PC-3 (cell line): Measurements from ENCODE around the gene ADCY2. TPM values are rescaled to one million over a fixed set of nuclear protein-coding genes. Genes with fewer than 3 reads are reported as not detected.

ENCODE experiments used
- ATAC-seq: fragments of 200-7000 bp; cut with Tn5 transposase; 2 replicates; pipeline ENCODE4 v1.9.1; 2020; ENCODE audit warnings: mild to moderate bottlenecking, moderate library complexity
- BruUV-seq: library from RNA; stranded (reverse); fragments of 400-500 nt; replicated peaks from 2 replicates; lab custom pipeline; 2021; lab: Mats Ljungman, UMichigan
- CTCF ChIA-PET: fragments of 300-600 bp; sonication (Branson Sonifier 250); formaldehyde crosslinking; loops from one replicate; lab custom pipeline; 2022; ENCODE audit warnings: antibody characterized with exemption; lab: Charles Lee
- POLR2A ChIA-PET: fragments of 300-600 bp; sonication (Branson Sonifier 250); formaldehyde crosslinking; loops from one replicate; lab custom pipeline; 2022; ENCODE audit warnings: antibody characterized with exemption; ENCODE audit not compliant: unreplicated experiment; lab: Charles Lee
- DNase-seq: peaks from one replicate; pipeline ENCODE4 v3.0.0-alpha.2; 2015
- H2AFZ ChIP-seq: fragments of 300-600 bp; sonication (generic); 2 replicates; pipeline ENCODE4 v1.6.0; 2016; ENCODE audit warnings: antibody characterized with exemption, low read length
- H3F3A ChIP-seq: fragments of 300-600 bp; sonication (generic); one replicate; pipeline ENCODE4 v1.6.0; 2017; ENCODE audit warnings: antibody characterized with exemption, low read length, control low read depth, mild to moderate bottlenecking; ENCODE audit not compliant: unreplicated experiment
- H3K27ac ChIP-seq: fragments of 300-600 bp; sonication (generic); 2 replicates; pipeline ENCODE4 v1.5.1; 2016; ENCODE audit warnings: mild to moderate bottlenecking, low read length
- H3K27me3 ChIP-seq: fragments of 300-600 bp; sonication (generic); 2 replicates; pipeline ENCODE4 v1.6.1; 2016; ENCODE audit warnings: low read length, mixed read lengths
- H3K36me3 ChIP-seq: fragments of 300-600 bp; sonication (generic); 2 replicates; pipeline ENCODE4 v1.6.1; 2016; ENCODE audit warnings: low read depth, mixed run types, low read length, mixed read lengths
- H3K4me1 ChIP-seq: fragments of 300-600 bp; sonication (generic); 2 replicates; pipeline ENCODE4 v1.5.1; 2016; ENCODE audit warnings: low read length; ENCODE audit not compliant: insufficient read depth
- H3K4me2 ChIP-seq: fragments of 300-600 bp; sonication (generic); 2 replicates; pipeline ENCODE4 v1.6.0; 2016; ENCODE audit warnings: low read length
- H3K4me3 ChIP-seq: fragments of 300-600 bp; sonication (generic); 2 replicates; pipeline ENCODE4 v1.5.1; 2016; ENCODE audit warnings: mild to moderate bottlenecking, low read length, mixed read lengths
- H3K79me2 ChIP-seq: fragments of 300-600 bp; sonication (generic); 2 replicates; pipeline ENCODE4 v1.6.1; 2017; ENCODE audit warnings: low read length, mixed read lengths
- H3K9ac ChIP-seq: fragments of 300-600 bp; sonication (generic); 2 replicates; pipeline ENCODE4 v1.6.0; 2016; ENCODE audit warnings: mild to moderate bottlenecking, low read length
- H3K9me2 ChIP-seq: fragments of 300-600 bp; sonication (generic); replicated peaks from 2 replicates; pipeline ENCODE4 v1.6.1; 2016; ENCODE audit warnings: mixed run types, low read length, mixed read lengths
- H3K9me3 ChIP-seq: fragments of 300-600 bp; sonication (generic); 2 replicates; pipeline ENCODE4 v1.6.1; 2016; ENCODE audit warnings: low read length, mixed read lengths
- H4K20me1 ChIP-seq: fragments of 300-600 bp; sonication (generic); 2 replicates; pipeline ENCODE4 v1.6.1; 2016; ENCODE audit warnings: low read length, mixed read lengths
- EZH2 ChIP-seq: fragments of 300-600 bp; sonication (generic); IDR thresholded peaks from one replicate; pipeline ENCODE4 v1.6.1; 2017; ENCODE audit warnings: antibody characterized with exemption, mild to moderate bottlenecking, low read length; ENCODE audit not compliant: unreplicated experiment
- EZH2phosphoT487 ChIP-seq: fragments of 300-600 bp; sonication (generic); IDR thresholded peaks from 2 replicates; pipeline ENCODE4 v1.6.1; 2018; ENCODE audit warnings: mild to moderate bottlenecking, antibody characterized with exemption, low read length, borderline replicate concordance
- intact Hi-C: fragments of 100-400 bp; cut with micrococcal nuclease; formaldehyde crosslinking; loops from 2 replicates; pipeline ENCODE4 v1.9.0; 2023
- total RNA-seq: library from RNA; depleted of rRNA; stranded (reverse); fragments of >200 nt; gene quantifications from 2 replicates; pipeline ENCODE4 v1.2.3, GENCODE V29; 2014
- TF ChIP-seq, protein P1 (sequence below): fragments of 300-600 bp; sonication (generic); conservative IDR thresholded peaks from 2 replicates; pipeline ENCODE4 v1.5.1; 2017; ENCODE audit warnings: antibody characterized with exemption, low read depth, mild to moderate bottlenecking, low read length

The ADCY2 gene
- total RNA-seq, 1 experiment from 2014 or later, result not detected

DNA sequence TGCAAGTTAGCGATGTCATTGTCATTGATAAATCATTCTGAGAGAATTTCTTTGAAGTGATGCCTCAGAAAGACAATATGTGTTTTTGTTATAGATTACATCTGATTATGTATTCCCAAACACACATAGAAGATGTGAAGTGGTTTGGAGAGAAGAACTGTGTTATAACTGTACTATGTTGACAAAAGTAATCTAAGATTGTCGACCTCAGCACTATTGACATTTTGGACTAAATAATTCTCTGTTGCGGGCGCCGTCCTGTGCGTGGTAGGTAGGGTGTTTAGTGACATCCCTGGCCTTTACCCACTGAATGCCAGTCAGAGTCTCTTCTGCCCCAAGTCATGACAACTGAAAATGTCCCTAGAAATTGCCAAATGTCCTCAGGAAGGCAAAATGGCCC is 377.2 kb downstream of the ADCY2 start:
- POLR2A ChIA-PET, result no interaction called here
- Histone ChIP-seq H3K36me3 (no peaks in the 10 kb centered on the region), H3K79me2 (no peaks in the 10 kb centered on the region), H3K9me2 (no peaks in the 10 kb centered on the region), H2AFZ (no peak overlapping the region), H3K9ac (no peak overlapping the region), H3K4me2 (no peak overlapping the region), H3K27me3 (peaks cover 72% of the 10 kb centered on the region), H3K9me3 (no peaks in the 10 kb centered on the region), H3F3A (no peaks in the 10 kb centered on the region), H4K20me1 (no peaks in the 10 kb centered on the region), H3K27ac (no peak overlapping the region), H3K4me1 (no peaks in the 10 kb centered on the region), H3K4me3 (no peak overlapping the region)
- ATAC-seq (no peak), DNase-seq (no peak)
- intact Hi-C loops, result no loop called here
- CTCF ChIA-PET, result no interaction called here
- TF ChIP-seq EZH2, result no peak
- TF ChIP-seq, protein P1, sequence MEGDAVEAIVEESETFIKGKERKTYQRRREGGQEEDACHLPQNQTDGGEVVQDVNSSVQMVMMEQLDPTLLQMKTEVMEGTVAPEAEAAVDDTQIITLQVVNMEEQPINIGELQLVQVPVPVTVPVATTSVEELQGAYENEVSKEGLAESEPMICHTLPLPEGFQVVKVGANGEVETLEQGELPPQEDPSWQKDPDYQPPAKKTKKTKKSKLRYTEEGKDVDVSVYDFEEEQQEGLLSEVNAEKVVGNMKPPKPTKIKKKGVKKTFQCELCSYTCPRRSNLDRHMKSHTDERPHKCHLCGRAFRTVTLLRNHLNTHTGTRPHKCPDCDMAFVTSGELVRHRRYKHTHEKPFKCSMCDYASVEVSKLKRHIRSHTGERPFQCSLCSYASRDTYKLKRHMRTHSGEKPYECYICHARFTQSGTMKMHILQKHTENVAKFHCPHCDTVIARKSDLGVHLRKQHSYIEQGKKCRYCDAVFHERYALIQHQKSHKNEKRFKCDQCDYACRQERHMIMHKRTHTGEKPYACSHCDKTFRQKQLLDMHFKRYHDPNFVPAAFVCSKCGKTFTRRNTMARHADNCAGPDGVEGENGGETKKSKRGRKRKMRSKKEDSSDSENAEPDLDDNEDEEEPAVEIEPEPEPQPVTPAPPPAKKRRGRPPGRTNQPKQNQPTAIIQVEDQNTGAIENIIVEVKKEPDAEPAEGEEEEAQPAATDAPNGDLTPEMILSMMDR, result no peak
- TF ChIP-seq EZH2phosphoT487, result no peak
- no TSS peak for BruUV-seq

DNA sequence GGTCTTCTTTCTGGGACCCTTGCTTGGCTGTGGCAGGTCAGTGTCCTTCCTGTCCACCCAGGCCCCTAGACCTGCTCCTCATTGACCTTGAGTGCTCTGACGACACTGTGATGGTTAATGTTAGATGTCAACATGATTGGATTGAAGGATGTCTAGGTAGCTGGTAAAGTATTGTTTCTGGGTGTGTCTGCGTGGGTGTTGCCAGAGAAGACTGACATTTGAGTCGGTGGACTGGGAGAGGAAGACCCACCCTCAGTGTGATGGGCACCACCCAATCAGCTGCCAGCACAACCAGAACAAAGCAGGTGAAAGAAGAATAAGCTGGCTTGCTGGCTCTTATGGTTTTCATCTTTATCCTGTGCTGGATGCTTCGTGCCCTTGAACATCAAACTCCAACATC is 380.5 kb downstream of the ADCY2 start:
- Histone ChIP-seq H3K9me2 (no peaks in the 10 kb centered on the region), H3K9ac (no peak overlapping the region), H3F3A (no peaks in the 10 kb centered on the region), H3K9me3 (no peaks in the 10 kb centered on the region), H3K4me1 (no peaks in the 10 kb centered on the region), H2AFZ (no peak overlapping the region), H3K79me2 (no peaks in the 10 kb centered on the region), H3K36me3 (no peaks in the 10 kb centered on the region), H3K4me2 (no peak overlapping the region), H3K4me3 (no peak overlapping the region), H4K20me1 (no peaks in the 10 kb centered on the region), H3K27ac (no peak overlapping the region), H3K27me3 (peaks cover 76% of the 10 kb centered on the region)
- CTCF ChIA-PET, result no interaction called here
- POLR2A ChIA-PET, result interaction anchor here (0.5 kb wide), 1 partner anchor 92 kb away, joined by 8 read pairs; the partner anchor contains the start of genes FASTKD3 and MTRR
- ATAC-seq (no peak), DNase-seq (no peak)
- no TSS peak for BruUV-seq
- intact Hi-C loops, result no loop called here
- TF ChIP-seq EZH2 (no peak), EZH2phosphoT487 (no peak)
- TF ChIP-seq, protein P1, result no peak

DNA sequence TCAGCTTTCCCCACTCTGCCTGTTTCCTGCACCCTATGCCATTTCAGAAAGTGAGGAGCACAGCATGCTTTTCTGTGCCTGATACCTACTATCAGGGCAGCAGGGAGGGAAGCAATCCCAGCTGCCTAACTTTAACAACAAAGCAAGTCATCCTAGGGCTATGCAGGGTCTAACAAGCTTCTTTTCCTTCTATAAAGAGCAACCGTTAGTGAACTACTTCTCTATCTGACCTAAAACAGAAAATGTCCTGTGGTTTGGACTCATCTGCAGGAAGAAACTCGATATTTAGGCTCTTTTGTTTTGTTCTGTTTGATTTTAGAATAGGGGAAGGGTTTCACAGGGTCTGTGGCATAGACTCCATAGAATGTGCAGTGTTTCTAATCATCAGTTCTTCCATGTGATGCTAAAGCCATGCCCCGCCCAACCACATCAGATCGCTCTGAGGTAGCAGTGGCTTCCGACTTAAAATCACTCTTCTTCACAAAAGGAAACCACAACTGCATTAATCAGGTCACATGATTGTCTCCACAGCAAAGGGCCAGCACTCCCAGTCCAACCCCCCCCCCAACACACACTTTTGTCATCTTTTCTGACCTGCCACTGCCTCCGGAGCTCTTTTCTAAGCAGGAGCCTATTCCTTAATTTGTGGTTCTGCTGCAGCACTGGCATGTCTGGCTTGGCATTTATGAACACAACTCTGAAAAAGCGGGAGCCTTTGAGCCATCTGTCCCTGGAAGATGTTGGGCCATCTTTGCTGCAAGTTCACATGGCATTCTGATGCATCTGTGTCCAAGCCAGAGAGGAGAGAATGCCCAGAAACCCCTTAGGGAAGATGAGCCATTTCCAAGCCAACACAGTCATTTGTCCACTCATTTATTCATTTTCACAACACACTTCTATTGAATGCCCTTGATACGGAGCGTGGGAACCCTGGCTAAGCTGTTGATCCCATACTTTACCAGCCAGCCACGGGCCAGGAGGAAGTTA is 383.4 kb downstream of the ADCY2 start:
- H3K9ac ChIP-seq, result no peak overlapping the region
- H3K9me2 ChIP-seq, result no peaks in the 10 kb centered on the region
- no peak overlapping the region for H3K27ac ChIP-seq
- peaks cover 76% of the 10 kb centered on the region for H3K27me3 ChIP-seq
- DNase-seq (no peak), ATAC-seq (no peak)
- H3K4me2 ChIP-seq, result no peak overlapping the region
- intact Hi-C loops, result no loop called here
- H3K79me2 ChIP-seq, result no peaks in the 10 kb centered on the region
- no peak overlapping the region for H3K4me3 ChIP-seq
- no peaks in the 10 kb centered on the region for H3K9me3 ChIP-seq
- no peaks in the 10 kb centered on the region for H4K20me1 ChIP-seq
- CTCF ChIA-PET, result no interaction called here
- no TSS peak for BruUV-seq
- H3K36me3 ChIP-seq, result no peaks in the 10 kb centered on the region
- no peak overlapping the region for H2AFZ ChIP-seq
- POLR2A ChIA-PET, result no interaction called here
- H3F3A ChIP-seq, result no peaks in the 10 kb centered on the region
- H3K4me1 ChIP-seq, result no peaks in the 10 kb centered on the region
- no peak for TF ChIP-seq EZH2
- TF ChIP-seq, protein P1, result no peak
- TF ChIP-seq EZH2phosphoT487, result no peak
